Astrocyte of the cerebellum (primary cell): Measurements from ENCODE around the gene MTMR10.

ENCODE experiments used
- DNase-seq: peaks from one replicate; pipeline ENCODE4 v3.0.0-alpha.2; 2011; ENCODE audit warnings: low read depth
- H3K4me3 ChIP-seq: 2 replicates; pipeline ENCODE4 v1.5.1; 2011; ENCODE audit warnings: mild to moderate bottlenecking, low read depth, low read length, moderate library complexity
- in situ Hi-C: cut with HindIII; loops from 2 replicates; pipeline ENCODE4 v1.10.0; 2017; ENCODE audit warnings: low sequenced_read_pairs
- TF ChIP-seq, protein P1 (sequence below): IDR thresholded peaks from 2 replicates; pipeline ENCODE4 v1.5.1; 2012; ENCODE audit warnings: low read length, low read depth, moderate library complexity, mild to moderate bottlenecking; ENCODE audit errors: missing control alignments

The MTMR10 gene

GRCh38 chr15:30927148-30927761 lies 64.2 kb downstream of the MTMR10 start:
- H3K4me3 ChIP-seq, result no peak overlapping the region
- TF ChIP-seq, protein P1, sequence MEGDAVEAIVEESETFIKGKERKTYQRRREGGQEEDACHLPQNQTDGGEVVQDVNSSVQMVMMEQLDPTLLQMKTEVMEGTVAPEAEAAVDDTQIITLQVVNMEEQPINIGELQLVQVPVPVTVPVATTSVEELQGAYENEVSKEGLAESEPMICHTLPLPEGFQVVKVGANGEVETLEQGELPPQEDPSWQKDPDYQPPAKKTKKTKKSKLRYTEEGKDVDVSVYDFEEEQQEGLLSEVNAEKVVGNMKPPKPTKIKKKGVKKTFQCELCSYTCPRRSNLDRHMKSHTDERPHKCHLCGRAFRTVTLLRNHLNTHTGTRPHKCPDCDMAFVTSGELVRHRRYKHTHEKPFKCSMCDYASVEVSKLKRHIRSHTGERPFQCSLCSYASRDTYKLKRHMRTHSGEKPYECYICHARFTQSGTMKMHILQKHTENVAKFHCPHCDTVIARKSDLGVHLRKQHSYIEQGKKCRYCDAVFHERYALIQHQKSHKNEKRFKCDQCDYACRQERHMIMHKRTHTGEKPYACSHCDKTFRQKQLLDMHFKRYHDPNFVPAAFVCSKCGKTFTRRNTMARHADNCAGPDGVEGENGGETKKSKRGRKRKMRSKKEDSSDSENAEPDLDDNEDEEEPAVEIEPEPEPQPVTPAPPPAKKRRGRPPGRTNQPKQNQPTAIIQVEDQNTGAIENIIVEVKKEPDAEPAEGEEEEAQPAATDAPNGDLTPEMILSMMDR, result no peak
- no peak for DNase-seq
- in situ Hi-C loops, result no loop called here

DNA sequence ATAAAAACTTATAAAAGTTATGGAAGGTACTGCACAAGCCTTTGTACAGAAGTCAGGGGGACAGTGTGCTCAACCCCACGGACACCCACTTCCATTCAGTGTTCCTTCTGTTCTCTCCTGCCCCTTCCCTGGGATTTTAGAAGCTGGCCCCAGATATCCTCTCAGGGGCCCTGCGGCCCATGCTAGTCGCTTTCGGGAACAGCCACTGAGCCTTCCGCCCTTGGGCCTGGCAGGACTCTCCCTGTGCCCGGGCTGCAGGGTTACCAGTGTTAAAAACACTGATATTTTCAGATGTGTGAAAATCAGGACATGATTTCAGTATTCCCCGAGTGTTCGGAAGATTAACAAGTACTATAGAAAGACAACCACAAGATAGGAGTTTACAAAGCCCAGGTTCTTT lies 65.3 kb downstream of the MTMR10 start:
- H3K4me3 ChIP-seq, result no peak overlapping the region
- TF ChIP-seq, protein P1, result no peak
- DNase-seq, result no peak
- in situ Hi-C loops, result no loop called here

- H3K4me3 ChIP-seq, result no peak overlapping the region
- TF ChIP-seq, protein P1, result no peak
- in situ Hi-C loops, result no loop called here
- no peak for DNase-seq
Measured at GRCh38 chr15:30925686-30926085, 65.7 kb downstream of the MTMR10 start.

DNA sequence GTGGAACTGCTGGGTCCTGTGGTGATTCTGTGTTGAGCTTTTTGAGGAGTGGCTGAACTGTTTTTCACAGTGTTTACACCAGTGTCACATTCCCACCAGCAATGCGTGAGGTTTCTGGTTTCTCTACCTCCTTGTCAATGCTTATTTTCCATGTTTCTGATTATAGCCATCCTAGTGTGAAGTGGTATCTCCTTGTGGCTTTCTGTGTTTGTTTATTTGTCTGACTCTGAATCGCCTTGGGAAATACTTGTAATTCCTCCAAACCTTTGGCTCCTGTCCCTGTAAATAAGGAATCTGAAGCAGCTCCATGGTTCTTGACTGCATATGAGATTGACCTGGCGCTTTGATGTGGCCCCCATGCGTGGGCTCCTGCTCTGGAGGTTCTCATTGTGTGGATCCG lies 67.1 kb downstream of the MTMR10 start:
- H3K4me3 ChIP-seq, result no peak overlapping the region
- TF ChIP-seq, protein P1, result no peak
- DNase-seq, result peak; percentile 87
- in situ Hi-C loops, result no loop called here

GRCh38 chr15:30923429-30923828 lies 68.0 kb downstream of the MTMR10 start:
- in situ Hi-C loops, result no loop called here
- H3K4me3 ChIP-seq, result no peak overlapping the region
- TF ChIP-seq, protein P1, result no peak
- no peak for DNase-seq

- in situ Hi-C loops, result no loop called here
- no peak overlapping the region for H3K4me3 ChIP-seq
- TF ChIP-seq, protein P1, result no peak
- DNase-seq, result peak; percentile 91
Measured at GRCh38 chr15:30922480-30923311, 68.7 kb downstream of the MTMR10 start.
